Esophagus muscularis mucosa (tissue), 3 donors: ENCODE measurements around the gene JAKMIP3.

Experiments
- CTCF ChIP-seq, 3 experiments: fragments of 200-600 bp in 2 of 3; fragments of 450-650 bp in 1 of 3; sonication (generic) in 2 of 3; IDR thresholded peaks; one replicate each; pipeline ENCODE4 v1.5.1; 2017 to 2019; ENCODE audit warnings: antibody characterized with exemption in 3 of 3, mild to moderate bottlenecking in 2 of 3, moderate library complexity in 1 of 3
- POLR2AphosphoS5 ChIP-seq, 2 donors: sonication (generic); formaldehyde crosslinking; IDR thresholded peaks; one replicate each; pipeline ENCODE4 v1.6.1; 2017; ENCODE audit warnings: antibody characterized with exemption in 2 of 2

- TF ChIP-seq CTCF (IDR thresholded peaks at IDR 0.05): no peak
- TF ChIP-seq POLR2AphosphoS5 (IDR thresholded peaks at IDR 0.05): no peak
Observed at GRCh38 chr10:132100091-132100481, 34.3 kb downstream of the JAKMIP3 start.
